Measurements from ENCODE around the gene MTERF4.
"Not testable (repeated sequence)": the region's sequence is repeated elsewhere in the genome, so short reads cannot be mapped to it uniquely, and the experiment has no call there.

Gene MTERF4

DNA sequence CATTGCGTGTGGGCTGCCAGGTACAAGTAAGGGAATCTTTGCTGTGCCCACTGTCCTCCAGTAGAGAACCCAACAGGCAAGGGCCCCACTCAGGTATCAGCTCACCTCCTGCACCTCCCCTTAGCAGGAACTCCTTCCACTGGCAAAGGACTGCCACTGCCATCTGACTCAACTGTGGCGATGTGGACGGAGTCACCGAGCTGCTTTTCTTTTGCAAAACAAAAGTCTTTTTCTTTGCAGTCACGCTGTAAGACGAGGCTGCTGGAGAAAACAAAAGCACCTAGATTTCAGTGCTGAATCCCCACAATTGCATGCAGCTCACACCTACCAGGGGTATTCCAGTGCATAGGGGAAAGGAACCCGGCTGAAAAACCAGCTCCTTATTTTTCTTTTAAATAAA is 7.9 kb downstream of the MTERF4 start:
- no peak overlapping the region for H3K4me3 ChIP-seq (ENCODE audit: low read length)
- no peak for DNase-seq (ENCODE audit: low read depth)
- TF ChIP-seq, protein P1, sequence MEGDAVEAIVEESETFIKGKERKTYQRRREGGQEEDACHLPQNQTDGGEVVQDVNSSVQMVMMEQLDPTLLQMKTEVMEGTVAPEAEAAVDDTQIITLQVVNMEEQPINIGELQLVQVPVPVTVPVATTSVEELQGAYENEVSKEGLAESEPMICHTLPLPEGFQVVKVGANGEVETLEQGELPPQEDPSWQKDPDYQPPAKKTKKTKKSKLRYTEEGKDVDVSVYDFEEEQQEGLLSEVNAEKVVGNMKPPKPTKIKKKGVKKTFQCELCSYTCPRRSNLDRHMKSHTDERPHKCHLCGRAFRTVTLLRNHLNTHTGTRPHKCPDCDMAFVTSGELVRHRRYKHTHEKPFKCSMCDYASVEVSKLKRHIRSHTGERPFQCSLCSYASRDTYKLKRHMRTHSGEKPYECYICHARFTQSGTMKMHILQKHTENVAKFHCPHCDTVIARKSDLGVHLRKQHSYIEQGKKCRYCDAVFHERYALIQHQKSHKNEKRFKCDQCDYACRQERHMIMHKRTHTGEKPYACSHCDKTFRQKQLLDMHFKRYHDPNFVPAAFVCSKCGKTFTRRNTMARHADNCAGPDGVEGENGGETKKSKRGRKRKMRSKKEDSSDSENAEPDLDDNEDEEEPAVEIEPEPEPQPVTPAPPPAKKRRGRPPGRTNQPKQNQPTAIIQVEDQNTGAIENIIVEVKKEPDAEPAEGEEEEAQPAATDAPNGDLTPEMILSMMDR (conservative IDR thresholded peaks at IDR 0.05; ENCODE audit: low read length), result no peak

DNA sequence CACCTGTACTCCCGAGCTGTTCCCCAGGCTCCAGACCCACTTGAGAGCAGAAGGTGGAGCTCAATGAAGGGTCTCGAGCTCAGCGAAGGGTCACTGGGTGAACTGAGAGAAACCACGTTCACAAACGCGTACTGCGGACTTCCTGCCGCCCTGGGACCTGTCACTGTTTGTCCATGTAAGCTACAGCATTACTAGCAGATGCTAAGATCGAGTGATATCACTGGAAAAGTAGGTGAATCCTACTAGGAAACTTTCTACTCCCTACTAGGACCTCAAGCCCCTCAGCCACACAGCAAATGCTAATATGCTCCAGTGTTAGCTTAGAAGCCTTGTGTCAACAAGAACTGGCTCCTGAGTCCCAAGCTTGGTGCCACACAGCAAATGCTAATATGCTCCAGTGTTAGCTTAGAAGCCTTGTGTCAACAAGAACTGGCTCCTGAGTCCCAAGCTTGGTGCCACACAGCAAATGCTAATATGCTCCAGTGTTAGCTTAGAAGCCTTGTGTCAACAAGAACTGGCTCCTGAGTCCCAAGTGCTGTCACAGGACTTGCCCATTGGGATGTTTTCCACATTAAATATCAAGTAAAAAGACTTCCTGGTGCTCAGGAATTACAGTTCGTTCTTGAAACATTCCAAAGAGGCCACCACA is 8.8 kb downstream of the MTERF4 start:
- DNase-seq (ENCODE audit: low read depth); H3K4me3 ChIP-seq (ENCODE audit: low read length): not testable (repeated sequence)

DNA sequence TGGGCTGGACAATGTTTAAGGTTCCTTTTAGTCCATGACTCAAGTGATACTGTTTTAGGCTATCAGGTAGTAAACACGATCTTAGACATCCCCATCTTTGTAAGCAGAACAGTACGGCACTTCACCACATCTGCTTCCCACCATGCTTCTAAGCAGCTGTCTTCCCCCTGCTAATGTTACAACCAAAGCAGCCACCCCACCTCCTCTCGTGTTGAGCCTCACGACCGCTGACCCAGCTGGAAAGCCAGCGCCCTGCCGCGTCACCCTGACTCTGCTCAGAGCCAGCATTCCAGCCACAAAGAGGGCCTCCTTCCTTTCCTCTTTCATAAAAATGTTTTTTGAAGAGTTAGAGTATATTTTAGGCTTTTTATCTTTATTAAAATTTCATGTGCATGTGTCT is 9.4 kb downstream of the MTERF4 start:
- no peak overlapping the region for H3K4me3 ChIP-seq (ENCODE audit: low read length)

DNA sequence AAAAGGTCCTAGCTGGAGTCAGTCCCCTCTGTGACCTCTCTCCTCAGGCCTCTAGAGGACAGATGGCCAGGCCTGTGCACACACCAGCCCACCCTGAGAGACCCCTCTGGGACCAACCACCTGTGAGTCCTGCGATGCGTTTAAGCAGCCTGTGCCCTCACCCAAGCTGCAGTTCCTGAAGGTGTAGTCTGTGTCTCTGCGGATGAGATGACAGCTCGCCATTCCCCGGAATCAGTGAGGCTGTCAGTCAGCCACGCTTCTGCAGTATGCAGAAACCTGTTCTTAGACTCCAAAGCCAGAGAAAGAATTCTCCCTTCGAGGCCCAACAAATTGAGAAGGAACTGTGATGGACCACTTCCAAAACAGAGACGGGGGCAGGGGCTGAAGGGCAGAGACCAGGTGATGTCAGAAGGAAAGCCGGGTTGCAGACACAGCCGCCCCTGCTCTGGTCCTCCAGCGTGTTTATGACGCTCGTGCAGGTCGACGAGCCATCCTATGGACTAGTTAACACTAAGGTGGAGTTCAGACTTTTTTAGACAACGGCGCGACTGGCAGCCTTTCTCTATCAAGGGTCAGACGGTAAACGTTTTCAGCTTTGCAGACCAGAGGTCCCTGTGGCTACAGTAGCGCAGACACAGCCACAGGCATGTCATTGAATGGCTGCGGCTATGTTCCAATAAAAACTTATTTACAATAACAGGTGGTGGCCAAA is 10.2 kb downstream of the MTERF4 start:
- DNase-seq (ENCODE audit: low read depth), result no peak
- H3K4me3 ChIP-seq (ENCODE audit: low read length), result no peak overlapping the region
- TF ChIP-seq, protein P1 (conservative IDR thresholded peaks at IDR 0.05; ENCODE audit: low read length), result no peak

More for the DNA sequence above, 9.4 kb downstream of the MTERF4 start:
- TF ChIP-seq, protein P1 (conservative IDR thresholded peaks at IDR 0.05; ENCODE audit: low read length), result no peak
- DNase-seq (ENCODE audit: low read depth), result no peak

DNA sequence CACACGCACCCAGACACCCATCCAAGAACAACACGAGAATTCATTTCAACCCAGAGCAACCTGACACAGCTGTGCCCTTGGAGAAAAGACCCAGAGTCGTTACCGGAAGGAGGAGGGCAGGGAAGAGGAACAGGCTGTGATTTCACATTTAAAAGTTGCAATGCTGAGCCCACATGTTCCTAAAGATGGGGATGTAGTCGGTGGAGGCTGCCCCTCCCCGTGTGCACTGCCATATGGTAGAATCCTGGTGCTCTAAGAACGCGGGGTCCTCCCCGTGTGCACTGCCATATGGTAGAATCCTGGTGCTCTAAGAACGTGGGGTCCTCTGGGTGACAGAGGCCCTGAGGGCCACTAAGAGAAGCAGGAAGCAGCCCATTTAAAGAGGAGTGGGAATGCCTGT is 10.9 kb downstream of the MTERF4 start:
- no peak for DNase-seq (ENCODE audit: low read depth)
- TF ChIP-seq, protein P1 (conservative IDR thresholded peaks at IDR 0.05; ENCODE audit: low read length), result no peak
- H3K4me3 ChIP-seq (ENCODE audit: low read length), result no peak overlapping the region

DNA sequence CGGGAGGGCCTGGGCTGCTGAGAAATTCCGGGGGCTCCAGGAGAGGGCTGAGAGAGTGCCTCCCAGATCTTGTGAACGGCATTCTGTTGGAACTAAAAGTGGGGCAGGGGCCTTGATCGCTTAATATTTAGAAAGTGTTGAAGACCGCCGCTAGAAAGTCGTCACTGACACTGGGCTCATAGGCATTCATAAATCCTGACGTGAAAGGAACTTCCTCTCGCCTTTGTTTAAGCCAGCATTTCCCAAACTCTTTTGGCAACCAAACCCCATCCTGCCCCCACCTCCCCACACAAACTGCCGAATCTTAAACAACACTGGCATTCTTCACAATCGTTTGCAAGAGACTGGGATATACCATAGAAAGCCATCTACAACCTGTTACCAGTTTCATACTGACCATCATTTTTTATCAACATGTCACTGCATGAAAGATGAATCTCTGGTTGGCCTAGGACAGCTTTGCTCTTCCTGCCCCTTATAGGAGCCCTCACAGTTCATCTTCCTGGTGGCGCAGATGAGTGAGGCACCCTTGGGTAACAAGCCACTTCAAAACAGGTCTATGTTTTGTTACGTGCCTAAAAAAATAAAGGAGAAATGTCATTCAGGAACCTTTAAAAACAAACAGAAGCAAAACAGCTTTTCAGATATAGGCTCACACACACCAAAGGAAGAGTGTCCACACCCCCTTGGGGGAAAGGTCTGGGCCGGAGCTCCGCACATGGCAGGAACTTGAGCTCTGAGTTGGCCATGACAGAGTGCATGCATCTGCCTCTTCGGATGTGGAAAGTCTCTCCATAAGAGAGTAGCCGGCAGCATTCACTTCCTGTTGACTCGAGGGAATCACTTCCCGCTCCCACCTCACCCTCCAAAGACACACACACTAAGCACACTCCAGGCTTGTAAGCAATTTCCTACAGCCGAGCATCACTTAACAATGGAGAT is 13.0 kb downstream of the MTERF4 start:
- TF ChIP-seq, protein P1 (conservative IDR thresholded peaks at IDR 0.05; ENCODE audit: low read length), result no peak
- no peak for DNase-seq (ENCODE audit: low read depth)
- H3K4me3 ChIP-seq (ENCODE audit: low read length), result no peak overlapping the region

DNA sequence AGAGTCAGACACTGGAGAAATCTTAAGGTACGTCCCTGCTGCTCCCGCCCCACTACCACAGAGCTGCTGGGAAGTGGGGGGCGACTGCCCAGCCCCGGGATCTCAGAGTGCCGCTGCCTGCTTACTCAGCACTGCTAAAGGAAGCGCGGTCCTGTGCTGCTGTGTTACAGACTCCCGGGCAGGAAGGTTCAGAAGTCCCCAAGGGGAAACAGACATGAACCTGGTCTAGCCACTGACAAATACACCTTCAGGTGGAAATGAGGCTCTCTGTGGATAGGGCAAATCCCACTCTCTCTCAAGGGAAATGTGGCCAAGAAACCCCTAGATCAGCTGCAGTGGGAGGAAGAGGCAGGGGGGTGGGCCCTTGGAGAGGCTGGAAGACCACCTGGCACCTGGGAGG is 13.7 kb downstream of the MTERF4 start:
- TF ChIP-seq, protein P1 (conservative IDR thresholded peaks at IDR 0.05; ENCODE audit: low read length), result no peak
- no peak for DNase-seq (ENCODE audit: low read depth)
- no peak overlapping the region for H3K4me3 ChIP-seq (ENCODE audit: low read length)

Data from AG10803 (cell line).